ENCODE data around the gene C19orf38. TPM values are rescaled to one million over a fixed set of nuclear protein-coding genes. Genes with fewer than 3 reads are reported as not detected.

C19orf38 gene
- total RNA-seq, 1 experiment from 2014 or later: not detected

DNA sequence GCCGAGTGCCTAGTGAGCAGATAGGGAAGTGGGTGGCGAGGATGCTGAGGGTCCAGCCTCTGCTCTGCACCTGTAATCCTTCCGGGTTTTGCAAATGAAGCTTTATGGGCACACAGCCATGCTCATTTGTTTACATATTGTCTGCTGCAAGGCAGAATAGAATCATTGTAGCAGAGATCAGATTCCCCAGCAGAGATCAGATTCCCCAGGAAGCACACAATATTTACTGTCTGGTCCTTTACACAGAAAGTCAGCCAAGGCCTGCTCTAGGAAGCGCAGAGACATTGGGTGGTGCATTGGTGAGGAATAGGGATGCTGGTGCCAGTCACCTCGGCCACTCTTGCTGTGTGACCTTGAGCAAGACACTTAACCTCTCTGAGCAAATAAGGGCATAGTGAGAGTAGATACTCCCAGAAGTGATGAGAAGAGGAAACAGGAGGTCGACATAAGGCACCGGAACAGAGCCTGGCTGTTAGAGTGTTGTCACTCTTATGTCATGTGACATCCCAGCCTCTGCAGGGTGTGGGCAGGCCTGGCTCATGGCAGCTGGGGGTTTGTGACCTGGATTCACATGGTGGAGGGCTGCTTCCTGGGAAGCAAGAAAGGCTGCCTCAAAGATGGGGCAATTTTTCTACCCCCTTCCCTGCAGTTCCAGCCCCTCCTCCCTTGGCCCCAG lies 48.8 kb downstream of the C19orf38 start:
- H3K27me3 Mint-ChIP-seq (ENCODE audit: low read depth): no peaks in the 10 kb centered on the region
- no peaks in the 10 kb centered on the region for H3K36me3 Mint-ChIP-seq
- CTCF ChIA-PET: interaction anchor here (0.7 to 2.1 kb wide), 6 partner anchors 9 to 110 kb away, joined by 3 to 9 read pairs (median 4); no protein-coding TSS in a partner anchor
- peaks cover 38% of the 10 kb centered on the region for H3K4me1 Mint-ChIP-seq
- POLR2A ChIA-PET: no interaction called here
- no peak for ATAC-seq
- peak overlapping the region; percentile 91 for H3K27ac Mint-ChIP-seq
- no peaks in the 10 kb centered on the region for H3K9me3 Mint-ChIP-seq
- no peak for TF ChIP-seq TEAD4 (CRISPR knock-in tag; IDR thresholded peaks at IDR 0.05)
- TF ChIP-seq FOXK1 (CRISPR knock-in tag; IDR thresholded peaks at IDR 0.05): no peak
- no peak for TF ChIP-seq NR3C1 (CRISPR knock-in tag; conservative IDR thresholded peaks at IDR 0.05; ENCODE audit: low read depth)
- TF ChIP-seq ZNF263 (CRISPR knock-in tag; IDR thresholded peaks at IDR 0.05; ENCODE audit: low read depth): no peak
- TF ChIP-seq, protein P1, sequence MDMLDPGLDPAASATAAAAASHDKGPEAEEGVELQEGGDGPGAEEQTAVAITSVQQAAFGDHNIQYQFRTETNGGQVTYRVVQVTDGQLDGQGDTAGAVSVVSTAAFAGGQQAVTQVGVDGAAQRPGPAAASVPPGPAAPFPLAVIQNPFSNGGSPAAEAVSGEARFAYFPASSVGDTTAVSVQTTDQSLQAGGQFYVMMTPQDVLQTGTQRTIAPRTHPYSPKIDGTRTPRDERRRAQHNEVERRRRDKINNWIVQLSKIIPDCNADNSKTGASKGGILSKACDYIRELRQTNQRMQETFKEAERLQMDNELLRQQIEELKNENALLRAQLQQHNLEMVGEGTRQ (CRISPR knock-in tag; IDR thresholded peaks at IDR 0.05): no peak
- no peak for TF ChIP-seq EMX1 (CRISPR knock-in tag; IDR thresholded peaks at IDR 0.05)
- no peak for TF ChIP-seq GTF2I (CRISPR knock-in tag; conservative IDR thresholded peaks at IDR 0.05)
- TF ChIP-seq JUN (CRISPR knock-in tag; IDR thresholded peaks at IDR 0.05): no peak
- no peak for TF ChIP-seq PRRX2 (CRISPR knock-in tag; IDR thresholded peaks at IDR 0.05)
- H3K4me3 Mint-ChIP-seq: no peak overlapping the region
- no peak for DNase-seq (ENCODE audit: low spot score)

DNA sequence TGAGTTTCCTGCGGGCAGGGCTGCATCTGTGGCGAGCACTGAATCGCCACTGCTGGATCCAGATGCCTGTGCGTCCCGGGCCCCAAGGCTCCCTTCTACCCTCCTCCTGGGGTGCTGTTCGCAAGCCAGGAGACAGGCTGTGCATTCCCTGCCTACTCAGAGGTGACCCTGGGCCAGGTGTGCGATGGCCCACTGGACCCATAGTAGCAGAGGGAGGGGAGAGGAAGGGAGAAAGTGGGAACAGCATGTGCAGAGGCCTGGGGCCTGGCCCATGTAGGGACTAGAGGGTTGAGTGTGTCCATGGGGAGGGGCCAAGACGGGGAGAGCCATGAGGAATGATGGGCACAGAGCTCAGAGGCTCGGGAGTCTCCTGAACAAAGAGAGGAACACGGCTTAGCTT lies 50.4 kb downstream of the C19orf38 start:
- Mint-ChIP-seq H3K27me3 (ENCODE audit: low read depth) (no peaks in the 10 kb centered on the region), H3K9me3 (peaks cover 9% of the 10 kb centered on the region), H3K4me3 (no peak overlapping the region), H3K27ac (peak overlapping the region; percentile 93), H3K4me1 (peaks cover 31% of the 10 kb centered on the region), H3K36me3 (peaks cover 12% of the 10 kb centered on the region)
- DNase-seq (ENCODE audit: low spot score): no peak
- ChIA-PET CTCF (interaction anchor here (0.5 to 2.6 kb wide), 7 partner anchors 10 to 249 kb away, joined by 3 to 14 read pairs (median 3); no protein-coding TSS in a partner anchor), POLR2A (interaction anchor here (0.6 to 0.7 kb wide), 3 partner anchors 12 to 148 kb away, joined by 3 to 4 read pairs (median 4); no protein-coding TSS in a partner anchor)
- ATAC-seq: no peak; the same call in 1 of the 2 replicates
- no peak for TF ChIP-seq ZNF263 (CRISPR knock-in tag; IDR thresholded peaks at IDR 0.05; ENCODE audit: low read depth)
- no peak for TF ChIP-seq MYBL2 (CRISPR knock-in tag; IDR thresholded peaks at IDR 0.05)
- no peak for TF ChIP-seq FOXJ3 (CRISPR knock-in tag; IDR thresholded peaks at IDR 0.05; ENCODE audit: borderline replicate concordance)
- TF ChIP-seq RORB (CRISPR knock-in tag; IDR thresholded peaks at IDR 0.05): no peak
- TF ChIP-seq ZNF671 (CRISPR knock-in tag; IDR thresholded peaks at IDR 0.05): no peak
- TF ChIP-seq ATF1 (CRISPR knock-in tag; IDR thresholded peaks at IDR 0.05): no peak
- no peak for TF ChIP-seq NR2C2 (CRISPR knock-in tag; IDR thresholded peaks at IDR 0.05)
- no peak for TF ChIP-seq TCF7 (CRISPR knock-in tag; IDR thresholded peaks at IDR 0.05; ENCODE audit: low read depth)
- TF ChIP-seq, protein P2, sequence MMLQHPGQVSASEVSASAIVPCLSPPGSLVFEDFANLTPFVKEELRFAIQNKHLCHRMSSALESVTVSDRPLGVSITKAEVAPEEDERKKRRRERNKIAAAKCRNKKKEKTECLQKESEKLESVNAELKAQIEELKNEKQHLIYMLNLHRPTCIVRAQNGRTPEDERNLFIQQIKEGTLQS (CRISPR knock-in tag; conservative IDR thresholded peaks at IDR 0.05): no peak
- TF ChIP-seq GRHL2 (CRISPR knock-in tag; IDR thresholded peaks at IDR 0.05; ENCODE audit: insufficient replicate concordance, severe bottlenecking): no peak
- TF ChIP-seq, protein P3, sequence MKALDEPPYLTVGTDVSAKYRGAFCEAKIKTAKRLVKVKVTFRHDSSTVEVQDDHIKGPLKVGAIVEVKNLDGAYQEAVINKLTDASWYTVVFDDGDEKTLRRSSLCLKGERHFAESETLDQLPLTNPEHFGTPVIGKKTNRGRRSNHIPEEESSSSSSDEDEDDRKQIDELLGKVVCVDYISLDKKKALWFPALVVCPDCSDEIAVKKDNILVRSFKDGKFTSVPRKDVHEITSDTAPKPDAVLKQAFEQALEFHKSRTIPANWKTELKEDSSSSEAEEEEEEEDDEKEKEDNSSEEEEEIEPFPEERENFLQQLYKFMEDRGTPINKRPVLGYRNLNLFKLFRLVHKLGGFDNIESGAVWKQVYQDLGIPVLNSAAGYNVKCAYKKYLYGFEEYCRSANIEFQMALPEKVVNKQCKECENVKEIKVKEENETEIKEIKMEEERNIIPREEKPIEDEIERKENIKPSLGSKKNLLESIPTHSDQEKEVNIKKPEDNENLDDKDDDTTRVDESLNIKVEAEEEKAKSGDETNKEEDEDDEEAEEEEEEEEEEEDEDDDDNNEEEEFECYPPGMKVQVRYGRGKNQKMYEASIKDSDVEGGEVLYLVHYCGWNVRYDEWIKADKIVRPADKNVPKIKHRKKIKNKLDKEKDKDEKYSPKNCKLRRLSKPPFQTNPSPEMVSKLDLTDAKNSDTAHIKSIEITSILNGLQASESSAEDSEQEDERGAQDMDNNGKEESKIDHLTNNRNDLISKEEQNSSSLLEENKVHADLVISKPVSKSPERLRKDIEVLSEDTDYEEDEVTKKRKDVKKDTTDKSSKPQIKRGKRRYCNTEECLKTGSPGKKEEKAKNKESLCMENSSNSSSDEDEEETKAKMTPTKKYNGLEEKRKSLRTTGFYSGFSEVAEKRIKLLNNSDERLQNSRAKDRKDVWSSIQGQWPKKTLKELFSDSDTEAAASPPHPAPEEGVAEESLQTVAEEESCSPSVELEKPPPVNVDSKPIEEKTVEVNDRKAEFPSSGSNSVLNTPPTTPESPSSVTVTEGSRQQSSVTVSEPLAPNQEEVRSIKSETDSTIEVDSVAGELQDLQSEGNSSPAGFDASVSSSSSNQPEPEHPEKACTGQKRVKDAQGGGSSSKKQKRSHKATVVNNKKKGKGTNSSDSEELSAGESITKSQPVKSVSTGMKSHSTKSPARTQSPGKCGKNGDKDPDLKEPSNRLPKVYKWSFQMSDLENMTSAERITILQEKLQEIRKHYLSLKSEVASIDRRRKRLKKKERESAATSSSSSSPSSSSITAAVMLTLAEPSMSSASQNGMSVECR (CRISPR knock-in tag; IDR thresholded peaks at IDR 0.05; ENCODE audit: borderline replicate concordance): no peak
- no peak for TF ChIP-seq TEAD1 (CRISPR knock-in tag; IDR thresholded peaks at IDR 0.05)
- TF ChIP-seq GABPB1 (CRISPR knock-in tag; IDR thresholded peaks at IDR 0.05): no peak
- TF ChIP-seq, protein P4, sequence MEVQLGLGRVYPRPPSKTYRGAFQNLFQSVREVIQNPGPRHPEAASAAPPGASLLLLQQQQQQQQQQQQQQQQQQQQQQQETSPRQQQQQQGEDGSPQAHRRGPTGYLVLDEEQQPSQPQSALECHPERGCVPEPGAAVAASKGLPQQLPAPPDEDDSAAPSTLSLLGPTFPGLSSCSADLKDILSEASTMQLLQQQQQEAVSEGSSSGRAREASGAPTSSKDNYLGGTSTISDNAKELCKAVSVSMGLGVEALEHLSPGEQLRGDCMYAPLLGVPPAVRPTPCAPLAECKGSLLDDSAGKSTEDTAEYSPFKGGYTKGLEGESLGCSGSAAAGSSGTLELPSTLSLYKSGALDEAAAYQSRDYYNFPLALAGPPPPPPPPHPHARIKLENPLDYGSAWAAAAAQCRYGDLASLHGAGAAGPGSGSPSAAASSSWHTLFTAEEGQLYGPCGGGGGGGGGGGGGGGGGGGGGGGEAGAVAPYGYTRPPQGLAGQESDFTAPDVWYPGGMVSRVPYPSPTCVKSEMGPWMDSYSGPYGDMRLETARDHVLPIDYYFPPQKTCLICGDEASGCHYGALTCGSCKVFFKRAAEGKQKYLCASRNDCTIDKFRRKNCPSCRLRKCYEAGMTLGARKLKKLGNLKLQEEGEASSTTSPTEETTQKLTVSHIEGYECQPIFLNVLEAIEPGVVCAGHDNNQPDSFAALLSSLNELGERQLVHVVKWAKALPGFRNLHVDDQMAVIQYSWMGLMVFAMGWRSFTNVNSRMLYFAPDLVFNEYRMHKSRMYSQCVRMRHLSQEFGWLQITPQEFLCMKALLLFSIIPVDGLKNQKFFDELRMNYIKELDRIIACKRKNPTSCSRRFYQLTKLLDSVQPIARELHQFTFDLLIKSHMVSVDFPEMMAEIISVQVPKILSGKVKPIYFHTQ (CRISPR knock-in tag; IDR thresholded peaks at IDR 0.05): no peak
- TF ChIP-seq, protein P5, sequence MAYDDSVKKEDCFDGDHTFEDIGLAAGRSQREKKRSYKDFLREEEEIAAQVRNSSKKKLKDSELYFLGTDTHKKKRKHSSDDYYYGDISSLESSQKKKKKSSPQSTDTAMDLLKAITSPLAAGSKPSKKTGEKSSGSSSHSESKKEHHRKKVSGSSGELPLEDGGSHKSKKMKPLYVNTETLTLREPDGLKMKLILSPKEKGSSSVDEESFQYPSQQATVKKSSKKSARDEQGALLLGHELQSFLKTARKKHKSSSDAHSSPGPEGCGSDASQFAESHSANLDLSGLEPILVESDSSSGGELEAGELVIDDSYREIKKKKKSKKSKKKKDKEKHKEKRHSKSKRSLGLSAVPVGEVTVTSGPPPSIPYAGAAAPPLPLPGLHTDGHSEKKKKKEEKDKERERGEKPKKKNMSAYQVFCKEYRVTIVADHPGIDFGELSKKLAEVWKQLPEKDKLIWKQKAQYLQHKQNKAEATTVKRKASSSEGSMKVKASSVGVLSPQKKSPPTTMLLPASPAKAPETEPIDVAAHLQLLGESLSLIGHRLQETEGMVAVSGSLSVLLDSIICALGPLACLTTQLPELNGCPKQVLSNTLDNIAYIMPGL (CRISPR knock-in tag; IDR thresholded peaks at IDR 0.05): no peak
- TF ChIP-seq SP1 (CRISPR knock-in tag; conservative IDR thresholded peaks at IDR 0.05): no peak

All from WTC11 (cell line).